CD4-positive, alpha-beta T cell treated with Interleukin-17A for 4 hours (primary cell): ENCODE data around the gene OR4Q3.
"Not testable (repeated sequence)": the region's sequence is repeated elsewhere in the genome, so short reads cannot be mapped to it uniquely, and the experiment has no call there.

Source experiments
- DNase-seq: peaks from one replicate; pipeline ENCODE4 v3.0.0-alpha.2; 2020; ENCODE audit warnings: mixed read lengths

OR4Q3 gene

GRCh38 chr14:19743256-19743655 lies at the start of gene OR4Q3:
Gene OR4Q3, plus strand, starts transcription at chr14:19743571.
- DNase-seq, result no peak

DNA sequence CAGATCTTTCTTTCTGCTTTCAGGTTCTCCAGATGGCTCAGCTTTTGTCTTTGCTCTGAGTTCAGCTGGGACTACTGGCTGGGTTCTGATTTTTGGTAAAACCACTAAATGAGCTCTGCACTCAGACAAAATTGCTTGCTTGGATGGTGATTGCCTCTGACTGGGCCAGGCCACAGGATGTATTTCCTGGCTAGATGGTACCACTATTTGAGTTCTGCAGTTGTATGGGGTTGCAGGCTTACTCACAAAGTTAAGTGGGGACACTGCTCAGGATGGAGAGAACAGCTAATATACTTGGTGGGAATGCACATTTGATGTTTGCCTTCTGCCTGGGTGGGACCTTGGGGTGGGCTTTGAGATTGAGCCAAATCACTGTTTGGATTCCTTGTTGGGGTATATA lies 14.0 kb upstream of the OR4Q3 start:
- DNase-seq, result no peak

- DNase-seq, result no peak
Observed at GRCh38 chr14:19729763-19730162, 13.6 kb upstream of the OR4Q3 start.

DNA sequence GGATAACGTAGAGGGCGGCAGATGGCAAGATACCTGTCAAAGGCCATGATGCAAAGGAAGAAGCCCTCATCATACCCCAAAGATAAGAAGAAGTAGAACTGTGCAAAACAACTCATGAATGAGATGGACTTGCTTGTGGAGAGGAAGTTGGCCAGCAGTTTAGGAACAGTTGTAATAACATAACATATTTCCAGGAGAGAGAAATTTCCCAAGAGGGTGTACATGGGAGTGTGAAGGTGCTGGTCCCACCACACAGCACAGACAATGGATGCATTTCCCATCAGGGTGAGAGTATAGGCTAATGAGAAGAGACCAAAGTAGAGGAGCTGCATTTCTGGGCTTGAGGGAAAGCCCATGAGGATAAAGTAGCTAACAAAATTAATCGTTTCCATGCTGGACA lies 9.5 kb upstream of the OR4Q3 start:
- DNase-seq, result not testable (repeated sequence)

GRCh38 chr14:19752316-19752715 lies 8.9 kb downstream of the OR4Q3 start:
- DNase-seq, result not testable (repeated sequence)

- no peak for DNase-seq
Observed at GRCh38 chr14:19754172-19754571, 10.8 kb downstream of the OR4Q3 start.

DNA sequence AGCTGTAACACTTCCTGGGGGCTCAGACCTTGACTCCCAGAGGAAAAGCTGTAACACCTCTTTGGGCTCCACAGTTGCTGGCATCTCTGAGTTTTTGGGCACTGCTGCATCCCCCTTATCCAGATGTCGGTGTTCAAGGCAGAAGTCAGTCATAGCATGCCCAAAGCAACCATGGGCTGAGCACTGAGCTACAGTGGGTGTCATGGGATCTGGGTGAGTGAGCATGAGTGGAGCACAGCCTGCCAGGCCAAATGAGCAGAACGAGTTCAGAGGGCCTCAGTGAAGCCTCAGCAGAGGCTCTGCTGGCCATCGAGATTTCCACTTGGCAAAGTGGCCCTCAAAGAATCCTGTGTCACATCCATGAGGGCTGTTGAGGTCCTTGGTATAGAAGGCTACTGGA lies 28.1 kb downstream of the OR4Q3 start:
- not testable (repeated sequence) for DNase-seq

DNA sequence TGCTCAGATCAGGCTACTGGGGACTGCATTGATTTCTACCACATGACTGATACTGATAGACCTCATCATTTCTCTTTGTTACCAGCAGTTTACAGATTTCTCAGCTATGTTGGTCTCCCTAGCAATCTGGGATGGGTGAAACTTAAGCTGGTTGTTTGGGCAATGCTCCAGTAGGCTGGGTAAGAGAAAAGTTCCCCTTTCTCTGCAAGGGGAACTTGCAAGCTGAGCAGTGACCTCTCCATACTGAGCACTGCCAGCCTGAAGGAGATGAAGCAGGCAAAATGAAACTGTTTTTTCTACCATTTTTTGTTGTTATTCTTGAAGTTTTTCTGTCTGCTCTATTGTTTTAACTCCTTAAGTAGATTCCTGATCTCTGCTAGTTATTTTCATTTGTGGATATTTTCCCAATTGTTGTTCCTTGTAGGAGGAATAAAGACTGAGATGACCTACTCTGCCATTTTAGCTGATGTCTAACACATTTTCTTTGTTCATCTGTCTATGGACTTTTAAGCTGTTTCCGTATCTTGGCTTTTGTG lies 28.6 kb downstream of the OR4Q3 start:
- no peak for DNase-seq

GRCh38 chr14:19772454-19772853 lies 29.1 kb downstream of the OR4Q3 start:
- DNase-seq, result not testable (repeated sequence)

- not testable (repeated sequence) for DNase-seq
Observed at GRCh38 chr14:19773204-19773603, 29.8 kb downstream of the OR4Q3 start, which contains the start of gene OR4M1. Gene OR4M1, plus strand, starts transcription at chr14:19773504. Its CDS starts 6,819 bp downstream, at chr14:19780323.

GRCh38 chr14:19775587-19775986 lies 32.2 kb downstream of the OR4Q3 start:
- no peak for DNase-seq

DNA sequence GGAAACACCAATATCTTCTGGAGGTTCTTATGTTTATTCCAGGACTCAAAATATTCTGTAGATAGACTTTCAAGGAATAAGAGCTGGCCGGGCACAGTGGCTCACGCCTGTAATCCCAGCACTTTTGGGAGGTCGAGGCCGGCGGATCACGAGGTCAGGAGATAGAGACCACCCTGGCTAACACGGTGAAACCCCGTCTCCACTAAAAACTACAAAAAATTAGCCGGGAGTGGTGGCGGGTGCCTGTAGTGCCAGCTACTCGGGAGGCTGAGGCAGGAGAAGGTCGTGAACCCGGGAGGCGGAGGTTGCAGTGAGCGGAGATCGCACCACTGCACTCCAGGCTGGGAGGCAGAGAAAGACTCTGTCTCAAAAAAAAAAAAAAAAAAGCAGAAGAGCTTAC lies 42.5 kb downstream of the OR4Q3 start:
- not testable (repeated sequence) for DNase-seq

DNA sequence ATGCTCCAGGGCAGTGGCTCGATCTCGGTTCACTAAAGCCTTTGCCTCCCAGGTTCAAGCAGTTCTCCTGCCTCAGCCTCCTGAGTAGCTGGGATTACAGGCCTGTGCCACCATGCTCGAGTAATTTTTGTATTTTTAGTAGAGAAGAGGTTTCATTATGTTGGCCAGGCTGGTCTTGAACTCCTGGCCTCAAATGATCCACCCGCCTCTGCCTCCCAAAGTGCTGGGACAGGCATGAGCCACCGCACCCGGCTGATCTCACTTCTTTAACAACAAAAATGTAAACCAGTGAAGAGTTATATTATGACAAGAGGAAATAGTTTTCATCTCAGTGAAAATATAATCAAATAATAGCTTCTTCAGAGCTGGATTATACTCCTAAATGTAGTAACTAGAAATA lies 43.9 kb downstream of the OR4Q3 start:
- DNase-seq, result not testable (repeated sequence)

GRCh38 chr14:19788150-19788549 lies 44.8 kb downstream of the OR4Q3 start:
- not testable (repeated sequence) for DNase-seq

DNA sequence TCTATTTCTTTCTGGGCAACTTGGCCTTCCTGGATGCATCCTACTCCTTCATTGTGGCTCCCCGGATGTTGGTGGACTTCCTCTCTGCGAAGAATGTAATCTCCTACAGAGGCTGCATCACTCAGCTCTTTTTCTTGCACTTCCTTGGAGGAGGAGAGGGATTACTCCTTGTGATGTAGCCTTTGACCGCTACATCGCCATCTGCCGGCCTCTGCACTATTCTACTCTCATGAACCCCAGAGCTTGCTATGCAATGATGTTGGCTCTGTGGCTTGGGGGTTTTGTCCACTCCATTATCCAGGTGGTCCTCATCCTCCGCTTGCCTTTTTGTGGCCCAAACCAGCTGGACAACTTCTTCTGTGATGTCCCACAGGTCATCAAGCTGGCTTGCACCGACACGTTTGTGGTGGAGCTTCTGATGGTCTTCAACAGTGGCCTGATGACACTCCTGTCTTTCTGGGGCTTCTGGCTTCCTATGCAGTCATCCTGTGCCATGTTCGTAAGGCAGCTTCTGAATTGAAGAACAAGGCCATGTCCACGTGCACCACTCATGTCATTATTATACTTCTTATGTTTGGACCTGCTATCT lies 53.2 kb downstream of the OR4Q3 start:
- DNase-seq, result not testable (repeated sequence)
